ENCODE results near the gene SPECC1. TPM values are rescaled to one million over a fixed set of nuclear protein-coding genes. Genes with fewer than 3 reads are reported as not detected.

Gene SPECC1
- total and polyA plus RNA-seq, 10 of the 15 experiments (the other 5 are each of a cell fraction or from before 2014, with no cell fraction given), result 6.4 to 40.6 (median 23.9) TPM

DNA sequence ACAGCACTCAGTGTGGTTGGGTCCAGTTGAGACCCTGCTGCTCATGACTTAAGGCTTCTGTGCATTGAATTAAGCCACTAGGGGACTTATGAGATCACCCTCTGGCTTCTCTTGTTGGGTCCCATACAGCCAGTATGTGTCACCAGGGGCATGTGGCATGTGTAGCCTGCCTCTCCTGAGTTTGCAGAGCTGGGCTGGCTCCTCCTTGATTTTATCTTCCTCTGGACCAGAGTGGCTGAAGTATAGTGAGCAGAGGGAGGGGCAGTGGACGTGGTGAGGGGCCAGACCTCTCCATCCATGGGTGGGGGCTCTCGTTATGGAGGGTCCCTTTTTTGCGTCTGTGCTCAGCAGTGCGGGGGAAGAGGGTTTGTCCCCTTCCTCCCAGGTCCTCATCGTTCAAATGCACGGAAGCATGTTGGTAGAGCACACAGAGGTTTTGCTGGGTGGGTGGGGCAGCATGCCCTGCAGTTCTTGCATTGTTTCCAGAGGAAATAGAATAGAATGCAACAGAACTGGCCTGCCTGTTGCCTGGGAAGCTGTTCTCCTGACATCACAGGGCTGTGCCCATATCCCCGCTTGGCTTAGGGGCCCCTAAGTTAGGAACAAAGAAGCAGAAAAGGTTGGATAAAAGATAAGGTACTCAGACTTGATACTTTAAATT lies 77.4 kb downstream of the SPECC1 start (continued):
- TF ChIP-seq CBX3 (IDR thresholded peaks at IDR 0.05; ENCODE audit: borderline replicate concordance, low read depth) (no peak), CBFB (IDR thresholded peaks at IDR 0.05; ENCODE audit: low read depth) (no peak)
- TF ChIP-seq, protein P1, sequence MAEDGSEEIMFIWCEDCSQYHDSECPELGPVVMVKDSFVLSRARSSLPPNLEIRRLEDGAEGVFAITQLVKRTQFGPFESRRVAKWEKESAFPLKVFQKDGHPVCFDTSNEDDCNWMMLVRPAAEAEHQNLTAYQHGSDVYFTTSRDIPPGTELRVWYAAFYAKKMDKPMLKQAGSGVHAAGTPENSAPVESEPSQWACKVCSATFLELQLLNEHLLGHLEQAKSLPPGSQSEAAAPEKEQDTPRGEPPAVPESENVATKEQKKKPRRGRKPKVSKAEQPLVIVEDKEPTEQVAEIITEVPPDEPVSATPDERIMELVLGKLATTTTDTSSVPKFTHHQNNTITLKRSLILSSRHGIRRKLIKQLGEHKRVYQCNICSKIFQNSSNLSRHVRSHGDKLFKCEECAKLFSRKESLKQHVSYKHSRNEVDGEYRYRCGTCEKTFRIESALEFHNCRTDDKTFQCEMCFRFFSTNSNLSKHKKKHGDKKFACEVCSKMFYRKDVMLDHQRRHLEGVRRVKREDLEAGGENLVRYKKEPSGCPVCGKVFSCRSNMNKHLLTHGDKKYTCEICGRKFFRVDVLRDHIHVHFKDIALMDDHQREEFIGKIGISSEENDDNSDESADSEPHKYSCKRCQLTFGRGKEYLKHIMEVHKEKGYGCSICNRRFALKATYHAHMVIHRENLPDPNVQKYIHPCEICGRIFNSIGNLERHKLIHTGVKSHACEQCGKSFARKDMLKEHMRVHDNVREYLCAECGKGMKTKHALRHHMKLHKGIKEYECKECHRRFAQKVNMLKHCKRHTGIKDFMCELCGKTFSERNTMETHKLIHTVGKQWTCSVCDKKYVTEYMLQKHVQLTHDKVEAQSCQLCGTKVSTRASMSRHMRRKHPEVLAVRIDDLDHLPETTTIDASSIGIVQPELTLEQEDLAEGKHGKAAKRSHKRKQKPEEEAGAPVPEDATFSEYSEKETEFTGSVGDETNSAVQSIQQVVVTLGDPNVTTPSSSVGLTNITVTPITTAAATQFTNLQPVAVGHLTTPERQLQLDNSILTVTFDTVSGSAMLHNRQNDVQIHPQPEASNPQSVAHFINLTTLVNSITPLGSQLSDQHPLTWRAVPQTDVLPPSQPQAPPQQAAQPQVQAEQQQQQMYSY (CRISPR knock-in tag; IDR thresholded peaks at IDR 0.05), result no peak
- TF ChIP-seq, protein P2, sequence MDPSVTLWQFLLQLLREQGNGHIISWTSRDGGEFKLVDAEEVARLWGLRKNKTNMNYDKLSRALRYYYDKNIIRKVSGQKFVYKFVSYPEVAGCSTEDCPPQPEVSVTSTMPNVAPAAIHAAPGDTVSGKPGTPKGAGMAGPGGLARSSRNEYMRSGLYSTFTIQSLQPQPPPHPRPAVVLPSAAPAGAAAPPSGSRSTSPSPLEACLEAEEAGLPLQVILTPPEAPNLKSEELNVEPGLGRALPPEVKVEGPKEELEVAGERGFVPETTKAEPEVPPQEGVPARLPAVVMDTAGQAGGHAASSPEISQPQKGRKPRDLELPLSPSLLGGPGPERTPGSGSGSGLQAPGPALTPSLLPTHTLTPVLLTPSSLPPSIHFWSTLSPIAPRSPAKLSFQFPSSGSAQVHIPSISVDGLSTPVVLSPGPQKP (IDR thresholded peaks at IDR 0.05; ENCODE audit: low read depth, low read length), result no peak

DNA sequence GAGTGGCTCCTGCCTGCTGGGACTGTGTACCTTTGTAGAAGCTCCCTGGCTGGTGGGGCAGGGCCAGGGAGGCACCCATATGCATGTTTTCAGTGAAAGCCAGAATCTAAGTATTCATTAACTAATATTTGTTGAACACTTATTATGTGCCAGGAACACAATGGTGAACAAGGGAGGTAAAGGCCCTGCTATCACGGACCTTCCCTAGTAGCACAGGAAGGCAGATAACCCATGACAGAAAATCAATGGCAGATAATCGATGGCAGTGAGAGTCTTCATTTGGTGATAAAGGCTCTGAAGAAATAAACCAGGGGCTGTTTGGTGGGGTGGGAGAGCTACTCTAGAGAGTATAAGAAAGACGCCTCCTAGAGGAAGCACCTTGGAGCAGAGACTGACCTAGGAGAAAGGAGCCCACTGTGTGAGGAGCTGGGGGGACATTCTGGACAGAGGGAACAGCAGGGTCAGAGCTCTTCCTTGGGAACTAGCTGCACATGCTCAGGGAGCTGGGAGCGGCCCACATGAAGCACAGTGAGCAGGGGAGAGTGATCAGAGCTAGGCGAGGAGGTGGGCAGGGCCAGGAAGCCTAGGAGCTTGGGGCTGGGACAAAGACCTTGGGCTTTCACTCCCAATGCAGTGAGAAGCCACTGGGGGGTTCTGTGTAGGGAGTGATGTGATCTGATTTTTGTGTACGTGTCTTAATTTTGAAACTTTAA lies 78.5 kb downstream of the SPECC1 start:
- intact Hi-C loops (cut with micrococcal nuclease; ENCODE audit: unreplicated experiment), result no loop called here
- H3K27me3 ChIP-seq (replicated peaks in 1 of 2; ENCODE audit: control insufficient read depth in 2 of 2, insufficient read depth in 2 of 2, low read length in 1 of 2), result no peaks in the 10 kb centered on the region
- no peak overlapping the region for H3K27ac ChIP-seq (ENCODE audit: control insufficient read depth, insufficient read depth)
- ChIA-PET POLR2A (no interaction called here), SMC1A (ENCODE audit: uncharacterized antibody, unreplicated experiment) (no interaction called here), RAD21 (ENCODE audit: unreplicated experiment) (no interaction called here), CTCF (no interaction called here)
- no peak overlapping the region for H3K4me2 ChIP-seq (ENCODE audit: control insufficient read depth, insufficient read depth)
- no peak for DNase-seq (ENCODE audit: low read depth, low spot score)
- TF ChIP-seq IKZF2 (IDR thresholded peaks at IDR 0.05), result no peak
- peaks cover 12% of the 10 kb centered on the region for H3K4me1 ChIP-seq (ENCODE audit: control insufficient read depth, insufficient read depth, low read length)
- no peak for FAIRE-seq
- 80% methylated on average over 6 of the region's 6 CpGs for WGBS (ENCODE audit: insufficient coverage, insufficient replicate concordance, low lambda C conversion rate, missing lambda C conversion rate)
- no peak overlapping the region for H3K9ac ChIP-seq (ENCODE audit: control insufficient read depth, insufficient read depth, low read length)
- in situ Hi-C loops (cut with MboI), result no loop called here
- BruUV-seq (replicated peaks), result no TSS peak
- H3K36me3 ChIP-seq (ENCODE audit: control insufficient read depth in 2 of 2, insufficient read depth in 2 of 2, low read length in 1 of 2), result no peaks in the 10 kb centered on the region
- no peak overlapping the region for H3K4me3 ChIP-seq
- ATAC-seq, result no peak
- no peak overlapping the region for H2AFZ ChIP-seq (ENCODE audit: control insufficient read depth, low read depth, low read length)
- H3K9me3 ChIP-seq (replicated peaks; ENCODE audit: control insufficient read depth, insufficient read depth, low read length), result no peaks in the 10 kb centered on the region
- no peaks in the 10 kb centered on the region for H3K79me2 ChIP-seq (ENCODE audit: control insufficient read depth, insufficient read depth, low read length)
- H4K20me1 ChIP-seq (ENCODE audit: control insufficient read depth, insufficient read depth), result no peaks in the 10 kb centered on the region
